HepG2 (cell line): ENCODE data around the gene MBIP. TPM values are rescaled to one million over a fixed set of nuclear protein-coding genes. Genes with fewer than 3 reads are reported as not detected.

ENCODE experiments used
- ATF1 ChIP-seq: IDR thresholded peaks from 2 replicates; pipeline ENCODE4 v1.6.1; 2016; ENCODE audit warnings: mild to moderate bottlenecking, control low read depth
- CHD4 ChIP-seq: fragments of 200-600 bp; sonication (generic); IDR thresholded peaks from 2 replicates; pipeline ENCODE4 v1.7.0; 2017; ENCODE audit warnings: mild to moderate bottlenecking, low read length, borderline replicate concordance
- CTCF ChIP-seq: sonication (generic); formaldehyde crosslinking; IDR thresholded peaks from 2 replicates; pipeline ENCODE4 v1.5.0; 2020; ENCODE audit warnings: mild to moderate bottlenecking, missing genetic modification reagents, moderate library complexity
- FOXK2 ChIP-seq: fragments of 450-650 bp; IDR thresholded peaks from 2 replicates; pipeline ENCODE4 v1.6.1; 2016
- KAT2B ChIP-seq: fragments of 150-350 bp; IDR thresholded peaks from 2 replicates; pipeline ENCODE4 v1.6.1; 2014; ENCODE audit warnings: low read depth, low read length, borderline replicate concordance
- KAT7 ChIP-seq: IDR thresholded peaks from 2 replicates; pipeline ENCODE4 v1.6.1; 2018; ENCODE audit warnings: borderline replicate concordance, missing compliant biosample characterization
- PRDM10 ChIP-seq: sonication (generic); formaldehyde crosslinking; IDR thresholded peaks from 2 replicates; pipeline ENCODE4 v1.4.0; 2020; ENCODE audit warnings: low read depth, missing genetic modification reagents
- PREB ChIP-seq: sonication (generic); formaldehyde crosslinking; IDR thresholded peaks from 2 replicates; pipeline ENCODE4 v1.4.0; 2020; ENCODE audit warnings: missing genetic modification reagents
- SATB2 ChIP-seq: sonication (generic); formaldehyde crosslinking; IDR thresholded peaks from 2 replicates; pipeline ENCODE4 v1.5.0; 2020; ENCODE audit warnings: missing genetic modification reagents
- SOX6 ChIP-seq, 2 experiments: fragments of 450-650 bp in 1 of 2; sonication (generic) in 1 of 2; formaldehyde crosslinking in 1 of 2; IDR thresholded peaks; 2 replicates each; pipeline versions ENCODE4 v1.4.0 to v1.6.1; 2017 to 2020; ENCODE audit warnings: antibody characterized with exemption in 1 of 2, mild to moderate bottlenecking in 1 of 2, missing genetic modification reagents in 1 of 2
- TEAD3 ChIP-seq: optimal IDR thresholded peaks from 2 replicates; pipeline ENCODE3; 2016; ENCODE audit warnings: borderline replicate concordance
- U2AF1 ChIP-seq: fragments of 200-400 bp; formaldehyde crosslinking; optimal IDR thresholded peaks from 2 replicates; pipeline ENCODE3; 2017; ENCODE audit warnings: mild to moderate bottlenecking, low read depth, low read length
- ZBTB20 ChIP-seq: sonication (generic); formaldehyde crosslinking; IDR thresholded peaks from 2 replicates; pipeline ENCODE4 v1.8.1; 2023; ENCODE audit warnings: missing genetic modification reagents, low read depth, mild to moderate bottlenecking, borderline replicate concordance
- ZBTB38 ChIP-seq: sonication (generic); formaldehyde crosslinking; IDR thresholded peaks from 2 replicates; pipeline ENCODE4 v1.5.1; 2020; ENCODE audit warnings: mild to moderate bottlenecking, missing genetic modification reagents
- ZNF333 ChIP-seq: sonication (generic); formaldehyde crosslinking; IDR thresholded peaks from 2 replicates; pipeline ENCODE4 v1.4.0; 2020; ENCODE audit warnings: mild to moderate bottlenecking, missing genetic modification reagents, borderline replicate concordance
- ZNF782 ChIP-seq: sonication (generic); formaldehyde crosslinking; IDR thresholded peaks from 2 replicates; pipeline ENCODE4 v1.4.0; 2020; ENCODE audit warnings: missing genetic modification reagents, mild to moderate bottlenecking, borderline replicate concordance
- ZNF83 ChIP-seq: sonication (generic); formaldehyde crosslinking; IDR thresholded peaks from 2 replicates; pipeline ENCODE4 v1.4.0; 2020; ENCODE audit warnings: missing genetic modification reagents, mild to moderate bottlenecking, borderline replicate concordance
- polyA plus RNA-seq, 8 experiments: library from polyadenylated mRNA; depleted of rRNA in 3 of 8; stranded (reverse) in 7 of 8; unstranded in 1 of 8; fragments of >200 nt; fragmentation: Illumina TruSeq in 4 of 8; extraction: Trizol in 4 of 8; gene quantifications; 2 replicates each; pipeline versions ENCODE4 v1.2.1 to v1.2.3, GENCODE V29; 2011 to 2016; ENCODE audit warnings: low read depth in 4 of 8, missing spikeins in 1 of 8, mixed read lengths in 1 of 8; ENCODE audit not compliant: insufficient read depth in 1 of 8
- total RNA-seq, 5 experiments: library from RNA; depleted of rRNA; stranded (reverse); fragments of >200 nt; fragmentation: Illumina TruSeq; extraction: Trizol; gene quantifications; 2 replicates each; pipeline ENCODE4 v1.2.3, GENCODE V29; 2016; ENCODE audit warnings: low read depth in 1 of 5
- TF ChIP-seq, protein P1 (sequence below): sonication (generic); formaldehyde crosslinking; IDR thresholded peaks from 2 replicates; pipeline ENCODE4 v1.8.0; 2022; ENCODE audit warnings: mild to moderate bottlenecking, missing genetic modification reagents, moderate library complexity
- TF ChIP-seq, protein P2 (sequence below): sonication (generic); formaldehyde crosslinking; IDR thresholded peaks from 2 replicates; pipeline ENCODE4 v1.5.0; 2020; ENCODE audit warnings: mild to moderate bottlenecking, missing genetic modification reagents

Gene MBIP
- total and polyA plus RNA-seq, 2 of the 13 experiments (the other 11 are each of a cell fraction or from before 2014, with no cell fraction given), result 48.1 to 48.6 TPM

DNA sequence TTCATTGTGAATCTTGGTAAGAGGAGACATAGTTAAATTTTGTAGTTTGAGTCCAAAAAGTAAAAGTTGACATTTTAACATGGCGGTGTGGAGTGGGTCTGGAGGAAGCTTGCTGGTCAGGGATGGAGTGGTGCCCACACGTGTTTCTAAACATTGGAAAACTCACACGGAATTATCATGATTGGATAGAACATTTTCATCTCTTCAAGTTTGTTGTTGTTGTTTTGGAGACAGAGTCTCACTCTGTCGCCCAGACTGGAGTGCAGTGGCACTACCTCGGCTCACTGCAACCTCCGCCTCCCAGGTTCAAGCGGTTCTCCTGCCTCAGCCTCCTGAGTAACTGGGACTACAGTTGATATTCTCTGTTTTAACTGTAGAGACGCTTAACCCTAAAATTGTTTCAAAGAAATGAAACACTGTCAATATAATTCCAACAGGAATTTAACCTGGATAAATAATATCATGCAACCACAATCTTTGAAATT, 502 bp upstream of the MBIP start (continued):
- TF ChIP-seq, protein P1, sequence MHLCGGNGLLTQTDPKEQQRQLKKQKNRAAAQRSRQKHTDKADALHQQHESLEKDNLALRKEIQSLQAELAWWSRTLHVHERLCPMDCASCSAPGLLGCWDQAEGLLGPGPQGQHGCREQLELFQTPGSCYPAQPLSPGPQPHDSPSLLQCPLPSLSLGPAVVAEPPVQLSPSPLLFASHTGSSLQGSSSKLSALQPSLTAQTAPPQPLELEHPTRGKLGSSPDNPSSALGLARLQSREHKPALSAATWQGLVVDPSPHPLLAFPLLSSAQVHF (CRISPR knock-in tag), result no peak
- TF ChIP-seq KAT2B (no peak), ZNF83 (CRISPR knock-in tag) (no peak), KAT7 (CRISPR knock-in tag) (no peak), TEAD3 (CRISPR knock-in tag) (no peak), SOX6 (IDR thresholded peaks at IDR 0.05) (no peak), SOX6 (CRISPR knock-in tag; IDR thresholded peaks at IDR 0.05) (no peak), ZNF782 (CRISPR knock-in tag) (no peak), ZNF333 (CRISPR knock-in tag) (no peak), PREB (CRISPR knock-in tag) (no peak), SATB2 (CRISPR knock-in tag) (peak; percentile 65; the same call in 1 of the 2 replicates), ZBTB20 (no peak), CTCF (CRISPR knock-in tag) (no peak), CHD4 (no peak), ZBTB38 (CRISPR knock-in tag) (no peak; the same call in 1 of the 2 replicates), U2AF1 (no peak), ATF1 (no peak), PRDM10 (CRISPR knock-in tag) (no peak), FOXK2 (no peak)
- TF ChIP-seq, protein P2, sequence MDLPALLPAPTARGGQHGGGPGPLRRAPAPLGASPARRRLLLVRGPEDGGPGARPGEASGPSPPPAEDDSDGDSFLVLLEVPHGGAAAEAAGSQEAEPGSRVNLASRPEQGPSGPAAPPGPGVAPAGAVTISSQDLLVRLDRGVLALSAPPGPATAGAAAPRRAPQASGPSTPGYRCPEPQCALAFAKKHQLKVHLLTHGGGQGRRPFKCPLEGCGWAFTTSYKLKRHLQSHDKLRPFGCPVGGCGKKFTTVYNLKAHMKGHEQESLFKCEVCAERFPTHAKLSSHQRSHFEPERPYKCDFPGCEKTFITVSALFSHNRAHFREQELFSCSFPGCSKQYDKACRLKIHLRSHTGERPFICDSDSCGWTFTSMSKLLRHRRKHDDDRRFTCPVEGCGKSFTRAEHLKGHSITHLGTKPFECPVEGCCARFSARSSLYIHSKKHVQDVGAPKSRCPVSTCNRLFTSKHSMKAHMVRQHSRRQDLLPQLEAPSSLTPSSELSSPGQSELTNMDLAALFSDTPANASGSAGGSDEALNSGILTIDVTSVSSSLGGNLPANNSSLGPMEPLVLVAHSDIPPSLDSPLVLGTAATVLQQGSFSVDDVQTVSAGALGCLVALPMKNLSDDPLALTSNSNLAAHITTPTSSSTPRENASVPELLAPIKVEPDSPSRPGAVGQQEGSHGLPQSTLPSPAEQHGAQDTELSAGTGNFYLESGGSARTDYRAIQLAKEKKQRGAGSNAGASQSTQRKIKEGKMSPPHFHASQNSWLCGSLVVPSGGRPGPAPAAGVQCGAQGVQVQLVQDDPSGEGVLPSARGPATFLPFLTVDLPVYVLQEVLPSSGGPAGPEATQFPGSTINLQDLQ (CRISPR knock-in tag), result no peak
